ENCODE data around the gene DIPK2A.

Gene DIPK2A

GRCh38 chr3:143955113-143955512, 16.5 kb upstream of the DIPK2A start:
- no peak overlapping the region for H3K27ac ChIP-seq
- H3K27me3 ChIP-seq (ENCODE audit: control insufficient read depth, insufficient read depth, low read length) = no peaks in the 10 kb centered on the region
- H3K4me3 ChIP-seq (ENCODE audit: low read depth, low read length) = no peak overlapping the region
- H2AFZ ChIP-seq = no peak overlapping the region
- no peaks in the 10 kb centered on the region for H3K79me2 ChIP-seq
- TF ChIP-seq CTCF (IDR thresholded peaks at IDR 0.05) = no peak
- H3K4me2 ChIP-seq (ENCODE audit: low read length) = no peak overlapping the region
- H3K36me3 ChIP-seq (ENCODE audit: control insufficient read depth, insufficient read depth, low read length) = no peaks in the 10 kb centered on the region
- H3K4me1 ChIP-seq = no peaks in the 10 kb centered on the region
- no peaks in the 10 kb centered on the region for H3K9me3 ChIP-seq (ENCODE audit: control insufficient read depth, low read length)
- no peak overlapping the region for H3K9ac ChIP-seq

GRCh38 chr3:143956838-143957237, 14.8 kb upstream of the DIPK2A start:
- H3K27ac ChIP-seq = no peak overlapping the region
- H3K4me1 ChIP-seq = no peaks in the 10 kb centered on the region
- no peaks in the 10 kb centered on the region for H3K27me3 ChIP-seq (ENCODE audit: control insufficient read depth, insufficient read depth, low read length)
- no peak overlapping the region for H3K4me3 ChIP-seq (ENCODE audit: low read depth, low read length)
- H3K79me2 ChIP-seq = no peaks in the 10 kb centered on the region
- no peak overlapping the region for H2AFZ ChIP-seq
- no peak overlapping the region for H3K4me2 ChIP-seq (ENCODE audit: low read length)
- no peaks in the 10 kb centered on the region for H3K9me3 ChIP-seq (ENCODE audit: control insufficient read depth, low read length)
- no peak for TF ChIP-seq CTCF (IDR thresholded peaks at IDR 0.05)
- H3K9ac ChIP-seq = no peak overlapping the region
- H3K36me3 ChIP-seq (ENCODE audit: control insufficient read depth, insufficient read depth, low read length) = no peaks in the 10 kb centered on the region

- Histone ChIP-seq H2AFZ (no peak overlapping the region), H3K4me2 (ENCODE audit: low read length) (no peak overlapping the region), H3K27ac (no peak overlapping the region)
Observed at GRCh38 chr3:143957453-143957852, 14.2 kb upstream of the DIPK2A start.

GRCh38 chr3:143958966-143959365, 12.7 kb upstream of the DIPK2A start:
- H3K4me2 ChIP-seq (ENCODE audit: low read length) = no peak overlapping the region
- no peak overlapping the region for H3K9ac ChIP-seq
- no peak overlapping the region for H3K4me3 ChIP-seq (ENCODE audit: low read depth, low read length)
- no peak overlapping the region for H3K27ac ChIP-seq
- H3K27me3 ChIP-seq (ENCODE audit: control insufficient read depth, insufficient read depth, low read length) = no peaks in the 10 kb centered on the region
- H3K9me3 ChIP-seq (ENCODE audit: control insufficient read depth, low read length) = no peaks in the 10 kb centered on the region
- H2AFZ ChIP-seq = no peak overlapping the region
- H3K36me3 ChIP-seq (ENCODE audit: control insufficient read depth, insufficient read depth, low read length) = no peaks in the 10 kb centered on the region
- no peaks in the 10 kb centered on the region for H3K4me1 ChIP-seq
- no peaks in the 10 kb centered on the region for H3K79me2 ChIP-seq
- no peak for TF ChIP-seq CTCF (IDR thresholded peaks at IDR 0.05)

More at GRCh38 chr3:143957453-143957852, 14.2 kb upstream of the DIPK2A start:
- Histone ChIP-seq H3K36me3 (ENCODE audit: control insufficient read depth, insufficient read depth, low read length) (no peaks in the 10 kb centered on the region), H3K27me3 (ENCODE audit: control insufficient read depth, insufficient read depth, low read length) (no peaks in the 10 kb centered on the region), H3K79me2 (no peaks in the 10 kb centered on the region), H3K4me3 (ENCODE audit: low read depth, low read length) (no peak overlapping the region), H3K9ac (no peak overlapping the region), H3K4me1 (no peaks in the 10 kb centered on the region), H3K9me3 (ENCODE audit: control insufficient read depth, low read length) (no peaks in the 10 kb centered on the region)
- no peak for TF ChIP-seq CTCF (IDR thresholded peaks at IDR 0.05)

GRCh38 chr3:143961342-143961741, 10.3 kb upstream of the DIPK2A start:
- Histone ChIP-seq H3K27me3 (ENCODE audit: control insufficient read depth, insufficient read depth, low read length) (no peaks in the 10 kb centered on the region), H3K27ac (no peak overlapping the region), H3K9ac (no peak overlapping the region), H3K4me3 (ENCODE audit: low read depth, low read length) (no peak overlapping the region), H3K36me3 (ENCODE audit: control insufficient read depth, insufficient read depth, low read length) (no peaks in the 10 kb centered on the region), H3K4me2 (ENCODE audit: low read length) (no peak overlapping the region), H3K79me2 (no peaks in the 10 kb centered on the region), H3K9me3 (ENCODE audit: control insufficient read depth, low read length) (no peaks in the 10 kb centered on the region), H3K4me1 (no peaks in the 10 kb centered on the region), H2AFZ (no peak overlapping the region)
- TF ChIP-seq CTCF (IDR thresholded peaks at IDR 0.05) = no peak

Data from parathyroid adenoma (tissue), 2 donors.